Measurements from ENCODE around the gene PBX1. TPM values are rescaled to one million over a fixed set of nuclear protein-coding genes. Genes with fewer than 3 reads are reported as not detected.

Gene PBX1
- total and polyA plus RNA-seq, 10 of the 15 experiments (the other 5 are each of a cell fraction or from before 2014, with no cell fraction given) = 0.05 to 0.28 (median 0.11) TPM; not detected in 5

DNA sequence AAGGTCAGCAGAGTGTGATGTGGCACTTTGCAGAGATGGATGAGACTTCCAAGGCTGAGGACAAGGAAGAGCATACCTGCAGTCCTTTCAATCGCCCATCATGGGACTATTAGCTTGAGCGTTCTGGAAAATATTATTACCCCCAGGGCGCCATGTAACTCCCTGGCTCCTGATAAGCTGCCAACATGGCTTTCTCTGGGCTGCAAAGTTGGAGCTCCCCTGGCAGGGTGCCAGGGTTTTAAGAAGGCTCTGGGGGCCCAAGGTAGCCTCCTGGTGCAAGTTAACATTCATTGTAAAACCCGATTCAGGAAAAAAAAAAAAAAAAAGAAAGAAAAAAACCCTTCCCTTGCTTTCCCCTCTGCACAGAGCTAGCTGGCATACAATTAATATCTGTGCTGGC lies 196.7 kb downstream of the PBX1 start (continued):
- TF ChIP-seq, protein P1, sequence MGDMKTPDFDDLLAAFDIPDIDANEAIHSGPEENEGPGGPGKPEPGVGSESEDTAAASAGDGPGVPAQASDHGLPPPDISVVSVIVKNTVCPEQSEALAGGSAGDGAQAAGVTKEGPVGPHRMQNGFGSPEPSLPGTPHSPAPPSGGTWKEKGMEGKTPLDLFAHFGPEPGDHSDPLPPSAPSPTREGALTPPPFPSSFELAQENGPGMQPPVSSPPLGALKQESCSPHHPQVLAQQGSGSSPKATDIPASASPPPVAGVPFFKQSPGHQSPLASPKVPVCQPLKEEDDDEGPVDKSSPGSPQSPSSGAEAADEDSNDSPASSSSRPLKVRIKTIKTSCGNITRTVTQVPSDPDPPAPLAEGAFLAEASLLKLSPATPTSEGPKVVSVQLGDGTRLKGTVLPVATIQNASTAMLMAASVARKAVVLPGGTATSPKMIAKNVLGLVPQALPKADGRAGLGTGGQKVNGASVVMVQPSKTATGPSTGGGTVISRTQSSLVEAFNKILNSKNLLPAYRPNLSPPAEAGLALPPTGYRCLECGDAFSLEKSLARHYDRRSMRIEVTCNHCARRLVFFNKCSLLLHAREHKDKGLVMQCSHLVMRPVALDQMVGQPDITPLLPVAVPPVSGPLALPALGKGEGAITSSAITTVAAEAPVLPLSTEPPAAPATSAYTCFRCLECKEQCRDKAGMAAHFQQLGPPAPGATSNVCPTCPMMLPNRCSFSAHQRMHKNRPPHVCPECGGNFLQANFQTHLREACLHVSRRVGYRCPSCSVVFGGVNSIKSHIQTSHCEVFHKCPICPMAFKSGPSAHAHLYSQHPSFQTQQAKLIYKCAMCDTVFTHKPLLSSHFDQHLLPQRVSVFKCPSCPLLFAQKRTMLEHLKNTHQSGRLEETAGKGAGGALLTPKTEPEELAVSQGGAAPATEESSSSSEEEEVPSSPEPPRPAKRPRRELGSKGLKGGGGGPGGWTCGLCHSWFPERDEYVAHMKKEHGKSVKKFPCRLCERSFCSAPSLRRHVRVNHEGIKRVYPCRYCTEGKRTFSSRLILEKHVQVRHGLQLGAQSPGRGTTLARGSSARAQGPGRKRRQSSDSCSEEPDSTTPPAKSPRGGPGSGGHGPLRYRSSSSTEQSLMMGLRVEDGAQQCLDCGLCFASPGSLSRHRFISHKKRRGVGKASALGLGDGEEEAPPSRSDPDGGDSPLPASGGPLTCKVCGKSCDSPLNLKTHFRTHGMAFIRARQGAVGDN (IDR thresholded peaks at IDR 0.05) = no peak
- TF ChIP-seq, protein P2, sequence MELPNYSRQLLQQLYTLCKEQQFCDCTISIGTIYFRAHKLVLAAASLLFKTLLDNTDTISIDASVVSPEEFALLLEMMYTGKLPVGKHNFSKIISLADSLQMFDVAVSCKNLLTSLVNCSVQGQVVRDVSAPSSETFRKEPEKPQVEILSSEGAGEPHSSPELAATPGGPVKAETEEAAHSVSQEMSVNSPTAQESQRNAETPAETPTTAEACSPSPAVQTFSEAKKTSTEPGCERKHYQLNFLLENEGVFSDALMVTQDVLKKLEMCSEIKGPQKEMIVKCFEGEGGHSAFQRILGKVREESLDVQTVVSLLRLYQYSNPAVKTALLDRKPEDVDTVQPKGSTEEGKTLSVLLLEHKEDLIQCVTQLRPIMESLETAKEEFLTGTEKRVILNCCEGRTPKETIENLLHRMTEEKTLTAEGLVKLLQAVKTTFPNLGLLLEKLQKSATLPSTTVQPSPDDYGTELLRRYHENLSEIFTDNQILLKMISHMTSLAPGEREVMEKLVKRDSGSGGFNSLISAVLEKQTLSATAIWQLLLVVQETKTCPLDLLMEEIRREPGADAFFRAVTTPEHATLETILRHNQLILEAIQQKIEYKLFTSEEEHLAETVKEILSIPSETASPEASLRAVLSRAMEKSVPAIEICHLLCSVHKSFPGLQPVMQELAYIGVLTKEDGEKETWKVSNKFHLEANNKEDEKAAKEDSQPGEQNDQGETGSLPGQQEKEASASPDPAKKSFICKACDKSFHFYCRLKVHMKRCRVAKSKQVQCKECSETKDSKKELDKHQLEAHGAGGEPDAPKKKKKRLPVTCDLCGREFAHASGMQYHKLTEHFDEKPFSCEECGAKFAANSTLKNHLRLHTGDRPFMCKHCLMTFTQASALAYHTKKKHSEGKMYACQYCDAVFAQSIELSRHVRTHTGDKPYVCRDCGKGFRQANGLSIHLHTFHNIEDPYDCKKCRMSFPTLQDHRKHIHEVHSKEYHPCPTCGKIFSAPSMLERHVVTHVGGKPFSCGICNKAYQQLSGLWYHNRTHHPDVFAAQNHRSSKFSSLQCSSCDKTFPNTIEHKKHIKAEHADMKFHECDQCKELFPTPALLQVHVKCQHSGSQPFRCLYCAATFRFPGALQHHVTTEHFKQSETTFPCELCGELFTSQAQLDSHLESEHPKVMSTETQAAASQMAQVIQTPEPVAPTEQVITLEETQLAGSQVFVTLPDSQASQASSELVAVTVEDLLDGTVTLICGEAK (IDR thresholded peaks at IDR 0.05; ENCODE audit: borderline replicate concordance) = no peak
- TF ChIP-seq, protein P3, sequence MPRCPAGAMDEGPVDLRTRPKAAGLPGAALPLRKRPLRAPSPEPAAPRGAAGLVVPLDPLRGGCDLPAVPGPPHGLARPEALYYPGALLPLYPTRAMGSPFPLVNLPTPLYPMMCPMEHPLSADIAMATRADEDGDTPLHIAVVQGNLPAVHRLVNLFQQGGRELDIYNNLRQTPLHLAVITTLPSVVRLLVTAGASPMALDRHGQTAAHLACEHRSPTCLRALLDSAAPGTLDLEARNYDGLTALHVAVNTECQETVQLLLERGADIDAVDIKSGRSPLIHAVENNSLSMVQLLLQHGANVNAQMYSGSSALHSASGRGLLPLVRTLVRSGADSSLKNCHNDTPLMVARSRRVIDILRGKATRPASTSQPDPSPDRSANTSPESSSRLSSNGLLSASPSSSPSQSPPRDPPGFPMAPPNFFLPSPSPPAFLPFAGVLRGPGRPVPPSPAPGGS (IDR thresholded peaks at IDR 0.05; ENCODE audit: borderline replicate concordance, insufficient read depth, low read depth, low read length, poor library complexity, severe bottlenecking) = no peak
- TF ChIP-seq BCL11A (IDR thresholded peaks at IDR 0.05; ENCODE audit: low read depth, low read length) = no peak
- TF ChIP-seq CREB1 (IDR thresholded peaks at IDR 0.05; ENCODE audit: low read depth) = no peak
- no peak for TF ChIP-seq SIX5 (IDR thresholded peaks at IDR 0.05; ENCODE audit: low read depth, low read length, severe bottlenecking)
- no peak for TF ChIP-seq ZZZ3 (IDR thresholded peaks at IDR 0.05; ENCODE audit: control insufficient read depth, insufficient read length, low read depth)
